H9 (cell line): ENCODE results near the gene SSR2. TPM values are rescaled to one million over a fixed set of nuclear protein-coding genes. Genes with fewer than 3 reads are reported as not detected.
A peak's percentile ranks its signal among the peaks of the same experiment; 100 is the strongest.

Source experiments
- DNase-seq: peaks from one replicate; pipeline ENCODE4 v3.0.0-alpha.2; 2017
- H2AFZ ChIP-seq: one replicate; pipeline ENCODE4 v1.6.1; 2013; ENCODE audit warnings: mild to moderate bottlenecking, low read length, control low read depth, moderate library complexity
- H2AK5ac ChIP-seq: 2 replicates; pipeline ENCODE4 v1.6.1; 2013; ENCODE audit warnings: low read length, control low read depth, mixed read lengths; ENCODE audit not compliant: insufficient read length
- H2BK120ac ChIP-seq: one replicate; pipeline ENCODE4 v1.6.1; 2013; ENCODE audit warnings: low read depth, mild to moderate bottlenecking, low read length, control low read depth, inconsistent platforms; ENCODE audit not compliant: poor library complexity, severe bottlenecking
- H2BK12ac ChIP-seq: 2 replicates; pipeline ENCODE4 v1.6.1; 2013; ENCODE audit warnings: low read length, control low read depth, mixed read lengths, low read depth; ENCODE audit not compliant: insufficient read length
- H2BK15ac ChIP-seq: 2 replicates; pipeline ENCODE4 v1.6.1; 2013; ENCODE audit warnings: low read depth, low read length, control low read depth
- H2BK20ac ChIP-seq: one replicate; pipeline ENCODE4 v1.6.1; 2013; ENCODE audit warnings: low read depth, mild to moderate bottlenecking, low read length, control low read depth, inconsistent platforms; ENCODE audit not compliant: poor library complexity, severe bottlenecking
- H2BK5ac ChIP-seq: 2 replicates; pipeline ENCODE4 v1.6.1; 2013; ENCODE audit warnings: low read length, control low read depth, mixed read lengths; ENCODE audit not compliant: insufficient read length
- H3K14ac ChIP-seq: 2 replicates; pipeline ENCODE4 v1.6.1; 2013; ENCODE audit warnings: low read length, control low read depth; ENCODE audit not compliant: insufficient read depth
- H3K18ac ChIP-seq: 2 replicates; pipeline ENCODE4 v1.6.1; 2013; ENCODE audit warnings: low read depth, mild to moderate bottlenecking, mixed read lengths, low read length, control low read depth; ENCODE audit not compliant: insufficient read length
- H3K23ac ChIP-seq: 2 replicates; pipeline ENCODE4 v1.6.1; 2013; ENCODE audit warnings: low read length, control low read depth, mixed read lengths, low read depth; ENCODE audit not compliant: insufficient read length
- H3K23me2 ChIP-seq: 2 replicates; pipeline ENCODE4 v1.6.1; 2013; ENCODE audit warnings: low read depth, mild to moderate bottlenecking, mixed read lengths, low read length, control low read depth; ENCODE audit not compliant: insufficient read length, poor library complexity, severe bottlenecking
- H3K27ac ChIP-seq: 2 replicates; pipeline ENCODE4 v1.5.1; 2013; ENCODE audit warnings: low read length, control low read depth, mixed read lengths, low read depth; ENCODE audit not compliant: insufficient read length
- H3K27me3 ChIP-seq: 2 replicates; pipeline ENCODE4 v1.6.1; 2013; ENCODE audit warnings: low read length, control low read depth, inconsistent platforms; ENCODE audit not compliant: insufficient read depth
- H3K4ac ChIP-seq: 2 replicates; pipeline ENCODE4 v1.6.1; 2013; ENCODE audit warnings: low read depth, mild to moderate bottlenecking, control low read depth, inconsistent platforms, low read length, moderate library complexity
- H3K4me1 ChIP-seq: 2 replicates; pipeline ENCODE4 v1.6.1; 2013; ENCODE audit warnings: low read length, control low read depth, inconsistent platforms; ENCODE audit not compliant: insufficient read depth
- H3K4me2 ChIP-seq: 2 replicates; pipeline ENCODE4 v1.6.1; 2013; ENCODE audit warnings: low read length, control low read depth, mixed read lengths; ENCODE audit not compliant: insufficient read length, insufficient read depth
- H3K56ac ChIP-seq: 2 replicates; pipeline ENCODE4 v1.6.1; 2013; ENCODE audit warnings: low read depth, mild to moderate bottlenecking, mixed read lengths, low read length, control low read depth; ENCODE audit not compliant: insufficient read length
- H3K79me1 ChIP-seq: 2 replicates; pipeline ENCODE4 v1.6.1; 2013; ENCODE audit warnings: low read depth, mild to moderate bottlenecking, moderate library complexity, low read length, control low read depth, inconsistent platforms; ENCODE audit not compliant: insufficient read depth, poor library complexity, severe bottlenecking
- H3K79me2 ChIP-seq: 2 replicates; pipeline ENCODE4 v1.6.1; 2013; ENCODE audit warnings: low read length, control low read depth, inconsistent platforms; ENCODE audit not compliant: insufficient read depth
- H3K9ac ChIP-seq: 2 replicates; pipeline ENCODE4 v1.6.1; 2013; ENCODE audit warnings: low read length, control low read depth, mixed read lengths; ENCODE audit not compliant: insufficient read length; ENCODE audit errors: extremely low read depth
- H3K9me3 ChIP-seq: one replicate; pipeline ENCODE4 v1.6.1; 2013; ENCODE audit warnings: low read depth, low read length, inconsistent platforms; ENCODE audit not compliant: control insufficient read depth
- H3T11ph ChIP-seq: one replicate; pipeline ENCODE4 v1.6.1; 2013; ENCODE audit warnings: mild to moderate bottlenecking, low read length, control low read depth, inconsistent platforms
- H4K20me1 ChIP-seq: one replicate; pipeline ENCODE4 v1.6.1; 2013; ENCODE audit not compliant: control insufficient read depth, insufficient read length, insufficient read depth
- H4K5ac ChIP-seq: 2 replicates; pipeline ENCODE4 v1.6.1; 2013; ENCODE audit warnings: low read depth, mild to moderate bottlenecking, mixed read lengths, low read length, control low read depth; ENCODE audit not compliant: insufficient read length
- H4K8ac ChIP-seq: replicated peaks from 2 replicates; pipeline ENCODE4 v1.6.1; 2013; ENCODE audit warnings: low read length, control low read depth, mixed read lengths, low read depth; ENCODE audit not compliant: insufficient read length
- H4K91ac ChIP-seq: 2 replicates; pipeline ENCODE4 v1.6.1; 2013; ENCODE audit warnings: low read depth, mild to moderate bottlenecking, moderate library complexity, mixed read lengths, low read length, control low read depth; ENCODE audit not compliant: insufficient read length
- H3K27ac Mint-ChIP-seq, 3 experiments: 2 replicates in 2 of 3; 3 replicates in 1 of 3; pipeline ENCODE4 v1.8.0; 2020 to 2021; ENCODE audit warnings: mixed read lengths in 3 of 3, mild to moderate bottlenecking in 1 of 3, moderate library complexity in 1 of 3
- H3K27me3 Mint-ChIP-seq: 2 replicates; pipeline ENCODE4 v1.8.0; 2021; ENCODE audit warnings: low read depth, mild to moderate bottlenecking, moderate library complexity, mixed read lengths
- H3K36me3 Mint-ChIP-seq, 3 experiments: 2 replicates in 2 of 3; 3 replicates in 1 of 3; pipeline ENCODE4 v1.8.0; 2020 to 2021; ENCODE audit warnings: low read depth in 3 of 3, mixed read lengths in 3 of 3; ENCODE audit not compliant: insufficient read depth in 1 of 3
- H3K4me1 Mint-ChIP-seq, 2 experiments: 2 replicates each; pipeline ENCODE4 v1.8.0; 2020; ENCODE audit warnings: mixed read lengths in 2 of 2
- H3K4me3 Mint-ChIP-seq, 2 experiments: 2 replicates in 1 of 2; 3 replicates in 1 of 2; pipeline ENCODE4 v1.8.0; 2020 to 2021; ENCODE audit warnings: mild to moderate bottlenecking in 2 of 2, mixed read lengths in 2 of 2, moderate library complexity in 1 of 2
- H3K9me3 Mint-ChIP-seq, 2 experiments: 2 replicates in 1 of 2; 3 replicates in 1 of 2; pipeline ENCODE4 v1.8.0; 2020; ENCODE audit warnings: mild to moderate bottlenecking in 2 of 2, mixed read lengths in 2 of 2, moderate library complexity in 1 of 2
- CTCF ChIP-seq: fragments of 200-600 bp; sonication (generic); conservative IDR thresholded peaks from 3 replicates; pipeline ENCODE4 v1.8.0; 2021; ENCODE audit warnings: antibody characterized with exemption, mild to moderate bottlenecking
- WGBS: extraction: QIAGEN DNeasy Blood & Tissue Kit; methylation state at CpG from one replicate; pipeline ENCODE4 v1.1.7; 2013; ENCODE audit warnings: missing lambda C conversion rate, low lambda C conversion rate, mixed read lengths; ENCODE audit not compliant: insufficient read length; ENCODE audit errors: extremely low coverage; 5-methylcytosine and 5-hydroxymethylcytosine counted together
- total RNA-seq: library from RNA; stranded (reverse); gene quantifications from 2 replicates; pipeline ENCODE4 v1.2.1, GENCODE V29; 2021

SSR2 gene
- total RNA-seq, 1 experiment from 2014 or later: 170 TPM

- Histone ChIP-seq H2AFZ (no peak within 1 kb of the TSS), H3K18ac (peak within 1 kb of the TSS; percentile 85), H3K79me2 (peaks cover 22% of the 10 kb centered on the region; the same call in 1 of the 2 replicates), H4K5ac (no peak within 1 kb of the TSS), H3K4me2 (peak within 1 kb of the TSS; percentile 81), H2BK12ac (no peak within 1 kb of the TSS), H2AK5ac (no peak within 1 kb of the TSS), H3K23me2 (peaks cover 28% of the 10 kb centered on the region), H2BK120ac (no peak within 1 kb of the TSS), H3K27ac (no peak within 1 kb of the TSS), H3T11ph (no peak within 1 kb of the TSS), H3K23ac (no peak within 1 kb of the TSS), H4K8ac (no peak within 1 kb of the TSS), H3K9ac (peak within 1 kb of the TSS; percentile 71), H3K4me1 (peaks cover 14% of the 10 kb centered on the region), H4K20me1 (peaks cover 7% of the 10 kb centered on the region), H2BK5ac (no peak within 1 kb of the TSS), H3K9me3 (no peaks in the 10 kb centered on the region), H3K56ac (no peak within 1 kb of the TSS), H4K91ac (no peak within 1 kb of the TSS), H3K27me3 (no peaks in the 10 kb centered on the region), H3K79me1 (peaks cover 6% of the 10 kb centered on the region), H2BK15ac (no peak within 1 kb of the TSS), H3K14ac (peak within 1 kb of the TSS; percentile 79), H3K4ac (no peak within 1 kb of the TSS), H2BK20ac (no peak within 1 kb of the TSS)
- Mint-ChIP-seq H3K27me3 (no peaks in the 10 kb centered on the region), H3K9me3 (no peaks in the 10 kb centered on the region), H3K27ac (peak within 1 kb of the TSS; percentile 97 to 99 (median 97)), H3K4me1 (peaks cover 77 to 85% of the 10 kb centered on the region in 2 experiments), H3K4me3 (peak within 1 kb of the TSS; percentile 90 to 92), H3K36me3 (peaks cover 0 to 8% (median 2%) of the 10 kb centered on the region in 3 experiments; a peak in 3 of 7 replicates)
- DNase-seq: peak; percentile 94
- TF ChIP-seq CTCF: peak; percentile 72
- WGBS: no CpG with 5 or more reads among the region's 52 CpGs
Observed at GRCh38 chr1:155978325-155978972, 42.3 kb downstream of the SSR2 start, which contains the start of gene ARHGEF2. ARHGEF2 (minus strand) TSS chr1:155978547; CDS start chr1:155978427, 120 bp downstream.
